ENCODE measurements around the gene ARFGEF3.

Gene ARFGEF3

GRCh38 chr6:138241381-138241780 is 79.6 kb downstream of the ARFGEF3 start:
- DNase-seq, result no peak

GRCh38 chr6:138241934-138242333 is 80.2 kb downstream of the ARFGEF3 start:
- no peak for DNase-seq

- DNase-seq, result no peak
These were observed 81.4 kb downstream of the ARFGEF3 start for GRCh38 chr6:138242987-138243592.

GRCh38 chr6:138245751-138246150 is 84.0 kb downstream of the ARFGEF3 start:
- no peak for DNase-seq

GRCh38 chr6:138246650-138247440 is 85.1 kb downstream of the ARFGEF3 start:
- no peak for DNase-seq

GRCh38 chr6:138248011-138248410 is 86.3 kb downstream of the ARFGEF3 start:
- no peak for DNase-seq

GRCh38 chr6:138248878-138249277 is 87.1 kb downstream of the ARFGEF3 start:
- DNase-seq, result no peak

GRCh38 chr6:138250053-138250452 is 88.3 kb downstream of the ARFGEF3 start:
- no peak for DNase-seq

- DNase-seq, result no peak
These were observed 88.9 kb downstream of the ARFGEF3 start for GRCh38 chr6:138250513-138251247.

- no peak for DNase-seq
These were observed 92.0 kb downstream of the ARFGEF3 start for GRCh38 chr6:138253731-138254130.

- DNase-seq, result no peak
These were observed 93.7 kb downstream of the ARFGEF3 start for GRCh38 chr6:138255443-138255842.

- DNase-seq, result no peak
These were observed 95.9 kb downstream of the ARFGEF3 start for GRCh38 chr6:138257638-138258040.

GRCh38 chr6:138258197-138258596 is 96.5 kb downstream of the ARFGEF3 start:
- no peak for DNase-seq

- DNase-seq, result no peak
These were observed 97.3 kb downstream of the ARFGEF3 start for GRCh38 chr6:138258991-138259390.

GRCh38 chr6:138261116-138261780 is 99.5 kb downstream of the ARFGEF3 start:
- DNase-seq, result no peak

GRCh38 chr6:138263963-138264362 is 102.2 kb downstream of the ARFGEF3 start:
- DNase-seq, result peak in 1 of 2 donors; percentile 50

GRCh38 chr6:138264372-138264880 is 102.7 kb downstream of the ARFGEF3 start:
- DNase-seq, result no peak

- no peak for DNase-seq
These were observed 104.4 kb downstream of the ARFGEF3 start for GRCh38 chr6:138266095-138266494.

GRCh38 chr6:138267971-138268895 is 106.5 kb downstream of the ARFGEF3 start:
- no peak for DNase-seq

GRCh38 chr6:138271451-138271850 is 109.7 kb downstream of the ARFGEF3 start:
- no peak for DNase-seq

- DNase-seq, result no peak
These were observed 111.0 kb downstream of the ARFGEF3 start for GRCh38 chr6:138272533-138273315.
